ENCODE data around the gene IQCC.

IQCC gene

DNA sequence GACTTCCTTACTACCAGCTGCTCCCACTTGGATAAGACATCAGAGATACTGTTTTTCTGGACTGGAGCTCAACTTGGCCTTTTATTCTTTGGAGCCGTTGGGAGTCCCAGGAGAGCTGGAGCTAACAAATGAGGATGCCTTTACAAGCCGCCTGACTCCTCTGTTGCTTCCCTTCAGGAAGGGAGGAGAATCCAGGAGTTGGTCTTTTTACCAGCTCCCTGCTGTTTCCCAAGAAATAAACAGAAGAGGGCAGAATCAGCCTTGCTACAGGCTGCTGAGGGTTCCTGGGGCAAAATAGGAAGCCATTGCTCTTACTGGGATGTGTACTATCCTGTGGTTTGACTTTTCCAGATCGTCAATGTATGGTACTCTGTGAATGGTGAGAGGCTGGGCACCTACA is 18.2 kb downstream of the IQCC start:
- DNase-seq: no peak
- TF ChIP-seq, protein P1, sequence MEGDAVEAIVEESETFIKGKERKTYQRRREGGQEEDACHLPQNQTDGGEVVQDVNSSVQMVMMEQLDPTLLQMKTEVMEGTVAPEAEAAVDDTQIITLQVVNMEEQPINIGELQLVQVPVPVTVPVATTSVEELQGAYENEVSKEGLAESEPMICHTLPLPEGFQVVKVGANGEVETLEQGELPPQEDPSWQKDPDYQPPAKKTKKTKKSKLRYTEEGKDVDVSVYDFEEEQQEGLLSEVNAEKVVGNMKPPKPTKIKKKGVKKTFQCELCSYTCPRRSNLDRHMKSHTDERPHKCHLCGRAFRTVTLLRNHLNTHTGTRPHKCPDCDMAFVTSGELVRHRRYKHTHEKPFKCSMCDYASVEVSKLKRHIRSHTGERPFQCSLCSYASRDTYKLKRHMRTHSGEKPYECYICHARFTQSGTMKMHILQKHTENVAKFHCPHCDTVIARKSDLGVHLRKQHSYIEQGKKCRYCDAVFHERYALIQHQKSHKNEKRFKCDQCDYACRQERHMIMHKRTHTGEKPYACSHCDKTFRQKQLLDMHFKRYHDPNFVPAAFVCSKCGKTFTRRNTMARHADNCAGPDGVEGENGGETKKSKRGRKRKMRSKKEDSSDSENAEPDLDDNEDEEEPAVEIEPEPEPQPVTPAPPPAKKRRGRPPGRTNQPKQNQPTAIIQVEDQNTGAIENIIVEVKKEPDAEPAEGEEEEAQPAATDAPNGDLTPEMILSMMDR (IDR thresholded peaks at IDR 0.05; ENCODE audit: low read depth, low read length): no peak
- Histone ChIP-seq H3K27me3 (ENCODE audit: insufficient read depth, low read depth, severe bottlenecking) (no peaks in the 10 kb centered on the region), H3K36me3 (peaks cover 45% of the 10 kb centered on the region), H3K4me3 (ENCODE audit: low read depth, low read length) (no peak overlapping the region), H3K9me3 (ENCODE audit: severe bottlenecking) (no peaks in the 10 kb centered on the region), H3K27ac (no peak overlapping the region)

DNA sequence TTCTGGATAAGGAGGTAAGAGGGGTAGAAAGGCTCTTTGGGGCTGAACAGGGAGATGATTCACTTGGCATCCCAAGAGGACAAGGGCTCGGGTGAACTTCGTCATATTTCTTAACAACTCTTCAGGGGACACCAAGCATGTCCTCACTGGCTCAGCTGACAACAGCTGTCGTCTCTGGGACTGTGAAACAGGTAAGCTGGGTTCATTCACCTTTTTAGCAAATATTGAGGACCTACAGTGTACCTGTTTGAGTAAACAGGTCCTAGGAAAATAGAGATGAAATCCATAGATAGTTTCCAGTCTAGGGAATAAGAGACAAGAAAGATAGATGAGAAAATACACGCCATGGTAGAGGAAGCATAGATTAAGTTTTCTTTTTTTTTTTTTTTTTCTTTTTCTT is 18.8 kb downstream of the IQCC start:
- DNase-seq: no peak
- Histone ChIP-seq H3K36me3 (peaks cover 51% of the 10 kb centered on the region), H3K4me3 (ENCODE audit: low read depth, low read length) (no peak overlapping the region), H3K27me3 (ENCODE audit: insufficient read depth, low read depth, severe bottlenecking) (no peaks in the 10 kb centered on the region), H3K9me3 (ENCODE audit: severe bottlenecking) (no peaks in the 10 kb centered on the region), H3K27ac (no peak overlapping the region)
- TF ChIP-seq, protein P1 (IDR thresholded peaks at IDR 0.05; ENCODE audit: low read depth, low read length): no peak

DNA sequence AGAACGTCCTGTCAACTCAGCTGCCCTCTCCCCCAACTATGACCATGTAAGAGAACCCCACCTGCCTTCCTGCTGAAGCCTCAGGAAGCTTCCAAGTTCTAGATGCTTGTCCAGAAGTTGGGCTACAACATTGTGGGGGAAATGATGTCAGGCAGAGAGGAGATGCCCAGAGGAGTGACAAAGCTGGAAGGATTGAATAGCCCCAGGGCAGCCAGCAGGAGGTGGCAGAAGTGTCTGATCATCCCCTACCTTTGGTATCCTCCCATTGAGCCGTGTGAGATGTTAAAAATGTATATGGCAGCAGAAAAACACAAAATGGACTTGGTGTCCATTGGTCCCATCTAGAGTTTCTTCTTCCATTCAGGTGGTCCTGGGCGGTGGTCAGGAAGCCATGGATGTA is 23.3 kb downstream of the IQCC start:
- Histone ChIP-seq H3K9me3 (ENCODE audit: severe bottlenecking) (no peaks in the 10 kb centered on the region), H3K36me3 (peaks cover 76% of the 10 kb centered on the region), H3K27ac (no peak overlapping the region), H3K4me3 (ENCODE audit: low read depth, low read length) (no peak overlapping the region), H3K27me3 (ENCODE audit: insufficient read depth, low read depth, severe bottlenecking) (no peaks in the 10 kb centered on the region)
- no peak for DNase-seq
- TF ChIP-seq, protein P1 (IDR thresholded peaks at IDR 0.05; ENCODE audit: low read depth, low read length): no peak

DNA sequence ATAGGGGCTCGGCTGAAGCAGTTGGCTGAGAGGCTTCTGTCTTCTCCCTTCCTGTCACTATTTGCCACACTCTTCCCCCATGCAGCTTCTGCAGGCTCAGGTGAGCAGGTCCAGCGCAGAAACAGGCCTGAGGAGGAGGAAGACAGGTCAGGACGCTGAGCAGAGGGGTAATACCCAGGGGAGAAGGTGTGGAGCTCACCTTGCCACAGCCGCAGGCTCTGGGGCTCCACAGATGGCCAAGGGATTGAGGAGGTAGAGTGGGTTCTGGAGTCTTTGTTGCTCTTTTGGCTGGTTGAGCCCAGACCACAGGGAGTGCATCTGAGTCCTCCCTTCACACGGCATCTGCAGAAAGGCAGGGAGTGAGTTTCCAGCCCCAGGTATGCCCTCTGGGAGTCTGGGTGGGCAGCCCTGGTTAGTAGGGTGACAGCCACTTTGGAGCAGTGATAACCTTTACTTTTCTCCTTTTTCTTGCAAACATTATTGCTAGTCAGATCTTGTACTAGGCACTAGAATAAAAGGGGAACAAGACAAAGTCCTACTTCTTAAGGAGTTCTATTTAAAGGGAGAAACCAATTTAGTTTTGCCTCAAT is 26.5 kb downstream of the IQCC start:
- no peak for DNase-seq
- TF ChIP-seq, protein P1 (IDR thresholded peaks at IDR 0.05; ENCODE audit: low read depth, low read length): no peak
- no peak overlapping the region for H3K4me3 ChIP-seq (ENCODE audit: low read depth, low read length)
- peak overlapping the region; percentile 26 for H3K27ac ChIP-seq
- no peaks in the 10 kb centered on the region for H3K9me3 ChIP-seq (ENCODE audit: severe bottlenecking)
- peaks cover 52% of the 10 kb centered on the region for H3K36me3 ChIP-seq
- H3K27me3 ChIP-seq (ENCODE audit: insufficient read depth, low read depth, severe bottlenecking): no peaks in the 10 kb centered on the region

DNA sequence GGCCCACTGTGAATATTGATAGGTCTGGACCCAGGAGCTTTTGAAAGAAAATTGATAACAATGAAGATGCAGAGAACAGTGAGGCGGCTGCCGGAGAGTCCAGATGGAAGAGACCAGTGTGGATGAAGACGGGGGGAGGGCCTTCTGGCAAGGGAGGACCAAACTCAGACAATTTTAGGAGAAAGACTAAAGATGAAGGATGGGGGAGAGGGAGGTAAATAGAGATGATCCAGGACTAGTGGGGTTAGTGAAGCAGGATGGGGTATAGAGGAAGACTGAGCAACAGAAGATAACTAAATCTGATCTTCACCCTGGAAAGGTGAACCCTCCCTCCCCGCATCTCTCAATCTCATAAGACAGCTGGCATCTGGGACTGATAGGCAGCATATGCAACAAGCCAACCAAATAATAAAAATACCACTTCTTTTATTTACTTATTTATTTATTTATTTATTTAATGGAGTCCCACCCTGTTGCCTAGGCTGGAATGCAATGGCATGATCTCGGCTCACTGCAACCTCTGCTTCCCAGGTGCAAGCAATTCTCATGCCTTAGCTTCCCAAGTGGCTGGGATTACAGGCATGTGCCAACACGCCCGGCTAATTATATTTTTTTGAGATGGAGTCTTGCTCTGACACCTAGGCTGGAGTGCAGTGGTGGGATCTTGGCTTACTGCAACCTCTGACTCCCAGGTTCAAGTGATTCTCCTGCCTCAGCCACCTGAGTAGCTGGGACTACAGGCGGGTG is 27.3 kb downstream of the IQCC start:
- no peaks in the 10 kb centered on the region for H3K9me3 ChIP-seq (ENCODE audit: severe bottlenecking)
- peaks cover 47% of the 10 kb centered on the region for H3K36me3 ChIP-seq
- DNase-seq: no peak
- TF ChIP-seq, protein P1 (IDR thresholded peaks at IDR 0.05; ENCODE audit: low read depth, low read length): no peak
- H3K27ac ChIP-seq: no peak overlapping the region
- no peaks in the 10 kb centered on the region for H3K27me3 ChIP-seq (ENCODE audit: insufficient read depth, low read depth, severe bottlenecking)
- H3K4me3 ChIP-seq (ENCODE audit: low read depth, low read length): no peak overlapping the region

Data from WERI-Rb-1 (cell line).